Activated T-helper 1 cell treated with Interleukin-2 at 50 U/mL for 16 hours (primary cell): ENCODE measurements around the gene CAPN6.

Source experiments
- DNase-seq: peaks from one replicate; pipeline ENCODE4 v3.0.0-alpha.2; 2020; ENCODE audit warnings: low read depth

CAPN6 gene

DNA sequence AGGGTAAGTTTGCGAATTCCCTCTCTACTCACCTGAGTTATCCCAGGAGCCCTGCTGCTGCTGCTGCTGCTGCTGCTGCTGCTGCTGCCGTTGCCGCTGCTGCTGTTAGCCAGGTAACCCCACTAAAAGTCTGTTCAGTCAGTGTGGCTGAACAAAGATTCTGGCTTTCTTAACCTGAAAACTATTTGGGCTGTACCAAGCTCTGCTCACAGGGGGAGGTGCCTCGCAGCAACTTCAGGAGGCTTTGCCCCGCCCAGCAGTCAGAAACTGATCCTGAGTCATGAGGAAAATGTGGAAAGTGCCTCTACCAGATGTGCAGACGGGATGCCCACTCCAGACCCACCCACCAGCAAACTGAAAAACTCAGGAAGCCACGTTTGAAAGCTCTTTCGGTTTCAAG, at the start of gene CAPN6:
Gene CAPN6 (minus strand): TSS at position 145 of the 400 bp plus-strand sequence. CDS start 6,547 bp downstream, outside the sequence.
- no peak for DNase-seq

GRCh38 chrX:111319451-111319850, 49.2 kb upstream of the CAPN6 start:
- no peak for DNase-seq

- DNase-seq, result no peak
Observed at GRCh38 chrX:111318901-111319300, 48.6 kb upstream of the CAPN6 start.

- DNase-seq, result no peak
Observed at GRCh38 chrX:111309083-111309482, 38.8 kb upstream of the CAPN6 start.

DNA sequence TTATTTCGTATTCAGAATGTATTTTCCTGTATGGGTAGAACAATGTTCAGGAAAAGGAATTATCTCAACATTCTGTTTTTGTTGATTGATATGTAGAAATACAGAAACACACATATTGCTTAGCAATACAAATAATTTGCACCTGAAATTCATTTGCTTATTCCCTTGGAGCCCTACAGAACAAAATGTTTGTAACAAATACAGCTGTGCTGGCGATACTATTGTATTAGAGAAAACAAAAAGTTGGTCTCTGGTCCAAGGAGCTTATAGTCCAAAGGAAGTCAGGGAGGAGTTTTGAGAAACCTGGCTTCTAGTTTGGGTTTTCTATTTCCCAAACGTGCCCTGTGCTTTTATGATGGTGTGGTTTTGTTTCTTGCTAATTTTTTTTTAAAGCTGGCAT, 37.8 kb upstream of the CAPN6 start:
- DNase-seq, result no peak

GRCh38 chrX:111302284-111302683, 32.0 kb upstream of the CAPN6 start:
- DNase-seq, result no peak

GRCh38 chrX:111288841-111289240, 18.6 kb upstream of the CAPN6 start:
- no peak for DNase-seq

- no peak for DNase-seq
Observed at GRCh38 chrX:111284631-111285293, 14.5 kb upstream of the CAPN6 start.

DNA sequence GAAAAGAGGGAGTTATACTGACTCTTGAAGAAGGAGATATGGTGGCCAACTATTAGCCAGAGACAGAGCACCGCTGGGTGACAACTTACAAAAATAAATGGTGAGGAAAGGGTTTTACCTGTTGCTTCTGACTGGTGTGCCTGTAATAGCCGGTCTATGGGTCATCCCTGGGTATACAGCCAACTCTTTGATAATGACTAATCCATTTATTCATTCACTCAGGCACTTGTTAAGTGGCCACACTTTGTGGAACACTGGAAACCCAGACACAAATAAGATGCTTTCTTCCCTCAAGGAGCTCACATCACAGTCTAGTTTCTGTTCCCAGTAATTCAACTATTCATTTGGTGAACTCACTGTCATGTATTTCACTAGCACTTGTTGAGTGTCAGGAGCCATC, 13.2 kb upstream of the CAPN6 start:
- no peak for DNase-seq

- DNase-seq, result no peak
Observed at GRCh38 chrX:111282991-111283390, 12.7 kb upstream of the CAPN6 start.

- no peak for DNase-seq
Observed at GRCh38 chrX:111282139-111282538, 11.9 kb upstream of the CAPN6 start.

- DNase-seq, result no peak
Observed at GRCh38 chrX:111268506-111268905, 1.8 kb downstream of the CAPN6 start.

DNA sequence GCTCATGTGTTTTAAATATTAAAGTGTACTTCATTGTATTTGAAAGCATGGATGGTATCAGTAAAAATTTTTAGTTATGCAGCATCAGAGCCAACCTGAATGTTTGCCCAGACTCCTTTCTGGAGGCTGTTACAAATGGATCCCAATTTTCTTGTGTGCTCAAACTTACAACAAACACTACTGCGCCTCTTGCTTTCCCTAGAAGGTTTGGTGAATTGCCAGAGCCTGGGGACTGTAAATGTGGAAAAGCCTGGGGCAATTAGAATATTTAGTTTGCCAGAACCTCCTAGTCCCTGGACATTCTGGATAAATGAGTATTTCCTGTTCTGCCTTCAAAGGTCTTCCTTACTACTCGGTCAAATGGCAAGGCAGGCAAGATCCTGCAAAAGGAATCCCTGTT, 4.8 kb downstream of the CAPN6 start:
- DNase-seq, result no peak

DNA sequence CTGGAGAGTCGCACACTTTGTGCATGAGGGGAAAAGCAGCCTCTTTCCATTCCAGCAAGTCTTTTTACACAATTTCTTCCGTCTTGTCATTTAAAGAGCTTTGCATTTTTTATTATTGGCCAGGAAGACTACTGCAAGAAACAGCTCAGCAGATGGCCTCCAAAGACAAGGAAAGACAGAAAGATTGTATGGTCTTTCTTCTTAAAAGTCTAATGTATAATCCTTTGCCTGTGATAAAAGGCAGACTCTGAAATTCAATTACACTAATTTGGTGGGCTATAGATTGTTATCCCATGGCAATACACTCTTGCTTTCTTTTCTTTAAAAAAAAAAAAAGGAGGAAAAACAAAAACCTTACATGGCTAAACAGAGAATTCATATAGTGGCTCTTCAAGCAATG, 5.9 kb downstream of the CAPN6 start:
- no peak for DNase-seq

DNA sequence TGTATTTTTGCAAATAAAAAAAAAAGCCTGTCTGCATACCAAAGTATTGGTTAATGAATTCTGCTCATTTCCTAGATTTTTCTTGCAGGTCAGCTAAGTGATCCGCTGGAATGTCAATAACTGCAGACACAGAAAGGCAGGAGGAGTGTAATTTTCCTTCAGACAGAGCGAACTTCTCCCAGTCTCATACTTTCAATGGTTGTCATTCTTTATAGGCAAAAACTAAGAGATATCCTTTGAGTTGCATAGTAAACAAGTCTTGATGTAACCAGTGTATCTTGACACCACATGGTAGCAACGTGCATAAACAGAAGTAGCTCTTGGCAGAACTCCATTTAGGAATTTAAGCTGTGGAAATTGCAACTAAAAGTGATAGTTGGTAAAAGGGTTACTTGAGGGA, 8.2 kb downstream of the CAPN6 start:
- no peak for DNase-seq

DNA sequence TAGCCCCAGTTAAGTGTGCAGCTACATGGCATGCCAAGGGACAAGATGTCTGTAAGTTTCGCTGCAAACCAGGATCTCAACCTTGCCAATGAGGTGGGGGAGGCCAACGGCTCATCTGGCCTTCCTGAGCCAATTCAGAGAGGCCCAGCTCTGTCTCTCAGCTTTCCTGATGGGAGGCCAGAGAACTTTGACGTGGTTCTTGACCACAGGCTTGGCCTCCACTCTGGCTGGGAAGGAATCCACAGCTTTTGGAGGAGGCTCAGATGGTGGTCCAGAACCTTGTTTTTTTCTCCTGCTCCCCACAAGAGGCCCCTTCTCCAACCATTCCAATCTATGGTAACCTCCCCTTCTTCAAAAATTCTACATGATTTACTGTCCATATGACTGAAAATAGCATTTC, 9.8 kb downstream of the CAPN6 start:
- no peak for DNase-seq

GRCh38 chrX:111259559-111259958, 10.7 kb downstream of the CAPN6 start:
- no peak for DNase-seq

DNA sequence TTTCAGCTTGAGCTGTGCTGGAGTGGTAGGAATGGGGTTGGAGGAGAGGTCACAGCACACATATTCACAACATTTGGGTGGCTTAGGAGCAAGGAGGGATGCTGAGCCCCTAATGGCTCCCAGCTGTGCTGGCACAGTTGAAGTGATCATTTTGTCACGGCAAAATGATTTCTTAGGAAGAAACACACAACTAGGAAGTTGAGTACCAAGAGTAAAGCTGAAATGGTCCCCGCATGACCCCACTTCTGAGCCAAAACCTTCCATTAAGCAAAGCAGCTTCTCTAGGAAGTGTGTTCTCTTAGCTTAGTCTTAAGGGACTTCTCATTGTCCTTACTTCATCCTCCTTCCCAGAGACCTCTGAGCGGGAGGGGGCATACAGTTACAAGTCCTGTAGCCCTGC, 12.6 kb downstream of the CAPN6 start:
- no peak for DNase-seq

DNA sequence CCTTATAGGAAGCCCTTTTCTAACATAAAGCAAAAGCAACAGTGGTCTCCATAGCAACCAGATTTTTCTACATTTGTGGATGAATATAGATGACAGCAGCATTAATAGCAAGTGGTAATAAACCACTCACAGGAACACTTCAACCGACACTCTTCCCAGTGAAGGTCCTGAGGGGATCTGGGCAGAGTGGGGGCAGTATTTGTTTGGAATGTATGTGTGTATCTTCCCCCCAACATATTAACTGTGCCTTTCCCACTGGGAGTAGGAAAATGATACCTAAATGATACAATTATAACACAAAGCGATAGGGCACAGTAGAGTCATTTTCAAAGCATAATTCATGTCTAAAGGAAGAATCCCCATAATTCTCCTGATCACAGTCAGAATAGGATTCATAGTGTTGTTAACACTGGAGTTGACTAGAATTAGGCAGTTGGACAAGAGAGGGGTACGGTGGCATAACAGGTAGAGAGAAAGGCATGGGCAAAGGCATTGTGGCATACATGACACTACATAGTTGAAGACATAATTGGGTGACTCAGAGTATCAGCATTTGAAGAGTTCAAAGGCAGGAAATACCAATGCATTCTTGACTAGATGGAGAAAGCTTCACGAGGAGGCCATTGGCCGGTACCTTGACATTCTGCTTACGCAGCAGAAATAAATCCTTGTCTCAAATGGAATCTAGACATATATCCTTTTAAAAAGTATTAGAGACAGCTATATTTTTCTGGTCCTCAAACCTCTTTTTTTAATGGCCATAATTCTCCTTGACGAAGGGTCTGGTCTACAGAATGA, 15.2 kb downstream of the CAPN6 start:
- DNase-seq, result no peak

GRCh38 chrX:111244235-111244750, 26.0 kb downstream of the CAPN6 start:
- no peak for DNase-seq

DNA sequence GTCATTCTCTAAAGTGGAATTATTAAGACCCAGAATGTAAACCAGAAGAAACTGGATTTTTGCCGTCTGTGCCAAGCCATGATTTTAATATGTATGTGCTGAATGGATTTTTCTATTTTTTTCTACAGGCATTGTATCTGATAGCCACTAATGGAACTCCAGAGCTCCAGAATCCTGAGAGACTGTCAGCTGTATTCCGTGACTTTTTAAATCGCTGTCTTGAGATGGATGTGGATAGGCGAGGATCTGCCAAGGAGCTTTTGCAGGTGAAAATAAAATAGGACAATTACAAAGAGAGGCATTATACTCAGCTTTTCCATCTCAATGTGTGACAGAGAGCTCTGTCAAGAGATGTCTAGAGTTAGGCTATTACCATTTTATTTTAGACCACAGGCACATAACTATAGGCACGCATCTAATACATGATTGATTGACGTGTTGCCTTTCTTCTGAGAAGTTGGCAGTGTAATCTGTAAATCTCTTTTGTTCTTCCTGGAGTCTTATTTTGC, 53.9 kb downstream of the CAPN6 start:
- DNase-seq, result no peak

- no peak for DNase-seq
Observed at GRCh38 chrX:111207851-111208250, 62.4 kb downstream of the CAPN6 start.

DNA sequence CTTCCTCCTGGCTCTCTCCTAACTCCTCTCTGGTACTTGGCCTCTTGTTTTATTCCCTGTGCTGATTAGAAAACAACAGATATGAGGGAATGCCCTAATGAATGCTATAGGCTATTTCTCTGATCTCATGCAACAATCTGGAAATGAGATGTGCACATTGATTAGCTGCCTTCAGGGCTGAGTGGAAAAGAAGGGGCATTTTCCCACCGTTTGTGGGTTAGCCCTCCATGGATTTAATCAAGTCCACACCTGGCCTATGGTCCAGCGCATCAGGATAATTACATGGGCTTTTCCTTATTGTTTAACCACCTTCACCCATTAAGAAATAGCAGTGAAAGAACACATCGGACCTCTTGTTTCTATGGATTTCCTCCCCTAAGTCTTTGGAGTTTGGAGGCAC, 70.0 kb downstream of the CAPN6 start:
- no peak for DNase-seq
